ENCODE data around the gene NBAS.

The NBAS gene

DNA sequence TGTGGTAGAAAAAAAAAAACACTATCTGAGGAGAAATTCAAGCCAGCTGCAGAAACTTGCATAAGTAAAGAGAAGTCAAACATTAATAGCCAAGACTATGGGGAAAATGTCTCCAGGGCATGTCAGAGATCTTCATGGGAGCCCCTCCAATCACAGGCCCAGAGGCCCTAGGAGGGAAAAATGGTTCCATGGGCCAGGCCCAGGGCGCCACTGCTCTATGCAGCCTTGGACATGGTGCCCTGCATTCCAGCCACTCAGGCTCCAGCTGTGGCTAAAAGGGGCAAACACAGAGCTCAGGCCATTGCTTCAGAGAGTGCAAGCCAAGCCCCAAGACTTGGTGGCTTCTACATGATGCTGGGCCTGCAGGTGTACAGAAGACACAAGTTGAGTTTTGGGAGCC, 354.7 kb downstream of the NBAS start:
- DNase-seq (ENCODE audit: low spot score) = no peak

DNA sequence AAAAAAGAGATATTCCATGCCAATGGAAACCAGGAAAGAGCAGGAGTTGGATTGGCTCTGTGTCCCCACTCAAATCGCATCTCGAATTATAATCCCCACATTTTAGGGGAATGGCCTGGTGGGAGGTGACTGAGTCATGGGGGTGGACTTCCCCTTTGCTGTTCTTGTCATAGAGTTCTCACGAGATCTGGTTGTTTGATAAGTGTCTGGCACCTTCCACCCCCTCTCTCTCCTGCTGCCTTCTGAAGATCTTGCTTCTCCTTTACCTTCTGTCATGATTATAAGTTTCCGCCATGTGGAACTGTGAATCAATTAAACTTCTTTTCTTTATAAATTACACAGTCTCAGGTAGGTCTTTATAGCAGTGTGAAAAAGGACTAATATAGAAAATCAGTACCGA, 355.6 kb downstream of the NBAS start:
- no peak for DNase-seq (ENCODE audit: low spot score)

DNA sequence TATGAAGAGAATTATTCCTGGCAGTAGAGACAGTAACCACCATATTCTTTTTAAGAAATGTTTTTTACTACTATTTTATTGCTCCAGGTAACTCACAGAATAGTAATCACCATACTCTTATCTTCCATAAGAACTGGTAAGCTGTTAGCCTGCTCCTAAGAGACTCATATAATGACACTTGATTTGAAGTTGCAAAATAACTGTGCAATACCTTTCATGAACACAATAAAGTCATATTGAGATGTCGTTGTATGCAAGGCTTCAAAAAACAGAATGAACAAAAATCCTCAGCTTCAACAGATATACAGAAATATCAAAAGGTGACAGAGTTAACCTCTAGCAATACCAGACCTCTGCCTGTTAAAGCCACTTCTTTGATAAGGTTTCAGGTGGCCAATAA, 360.1 kb downstream of the NBAS start:
- DNase-seq (ENCODE audit: low spot score) = no peak

DNA sequence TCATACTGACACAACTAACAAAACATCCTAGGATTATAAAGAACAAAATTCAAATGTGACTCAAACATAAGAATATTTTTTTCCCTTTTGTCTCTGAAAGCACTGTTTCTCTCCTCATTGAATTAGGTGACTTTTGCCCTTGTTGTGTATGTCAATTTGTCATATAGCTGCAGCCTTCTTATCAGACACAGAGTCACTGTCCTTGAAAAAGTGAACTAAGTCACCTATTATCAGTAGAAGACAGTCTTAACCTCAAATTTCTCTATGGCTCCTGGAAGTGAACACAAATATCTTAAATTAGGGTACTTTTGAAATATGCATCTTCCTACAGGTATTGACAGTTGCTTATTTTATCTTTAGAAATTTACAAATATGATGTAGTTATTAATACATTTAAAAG, 360.6 kb downstream of the NBAS start:
- no peak for DNase-seq (ENCODE audit: low spot score)

DNA sequence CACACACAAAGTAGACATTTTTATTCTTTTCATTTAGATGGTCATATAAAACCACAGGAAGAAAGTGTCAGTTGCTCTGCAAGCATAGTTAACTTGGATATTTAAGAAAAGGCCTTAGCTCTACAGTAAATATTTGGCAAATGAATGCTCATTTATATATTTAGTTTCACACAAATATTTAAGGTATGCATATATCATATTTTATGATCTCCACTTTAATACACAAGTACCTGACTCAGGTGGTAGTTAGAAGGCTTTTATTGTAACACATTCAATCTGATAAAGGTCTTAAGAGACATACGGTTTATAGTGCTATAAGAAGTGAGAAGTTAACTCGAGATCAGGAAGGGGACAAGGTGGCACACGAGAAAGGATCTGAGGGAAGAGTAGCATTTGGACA, 363.1 kb downstream of the NBAS start:
- DNase-seq (ENCODE audit: low spot score) = no peak

DNA sequence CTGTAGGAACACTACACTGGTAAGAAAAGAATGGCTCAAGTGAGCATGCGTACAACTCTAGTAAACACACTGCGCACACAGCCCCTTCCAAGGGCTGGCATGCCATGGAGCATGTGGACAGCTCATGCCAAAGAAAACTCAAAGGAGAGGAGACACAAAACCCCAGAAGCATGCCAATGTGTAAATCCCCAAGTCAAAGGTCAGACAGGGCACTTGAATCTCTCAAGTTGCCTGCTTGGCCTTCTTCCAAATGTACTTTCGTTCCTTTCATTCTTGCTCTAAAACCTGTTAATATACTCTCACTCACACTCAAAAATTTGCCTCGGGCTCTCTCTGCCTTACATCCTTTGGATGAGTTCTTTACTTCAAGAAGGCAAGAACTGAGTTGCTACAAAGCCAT, 365.3 kb downstream of the NBAS start:
- DNase-seq (ENCODE audit: low spot score) = no peak

DNA sequence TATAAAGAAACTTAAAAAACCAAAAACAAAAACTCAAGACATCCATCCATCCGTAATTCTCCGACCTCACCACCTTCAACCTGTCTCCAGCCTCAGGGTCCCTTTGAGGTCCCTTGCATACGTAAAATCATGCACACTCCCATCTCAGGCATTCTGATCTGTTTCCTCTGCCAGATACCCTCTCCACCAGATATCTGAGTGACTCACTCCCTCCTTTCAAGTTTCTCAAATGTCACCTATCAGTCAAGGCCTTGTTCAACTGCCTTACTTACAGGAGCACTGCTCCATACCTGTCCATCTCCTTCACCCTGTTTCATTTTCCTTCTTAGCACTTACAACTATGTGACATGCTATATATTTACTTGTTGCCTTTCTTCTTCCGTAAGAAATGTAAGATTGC, 369.3 kb downstream of the NBAS start:
- DNase-seq (ENCODE audit: low spot score) = no peak

DNA sequence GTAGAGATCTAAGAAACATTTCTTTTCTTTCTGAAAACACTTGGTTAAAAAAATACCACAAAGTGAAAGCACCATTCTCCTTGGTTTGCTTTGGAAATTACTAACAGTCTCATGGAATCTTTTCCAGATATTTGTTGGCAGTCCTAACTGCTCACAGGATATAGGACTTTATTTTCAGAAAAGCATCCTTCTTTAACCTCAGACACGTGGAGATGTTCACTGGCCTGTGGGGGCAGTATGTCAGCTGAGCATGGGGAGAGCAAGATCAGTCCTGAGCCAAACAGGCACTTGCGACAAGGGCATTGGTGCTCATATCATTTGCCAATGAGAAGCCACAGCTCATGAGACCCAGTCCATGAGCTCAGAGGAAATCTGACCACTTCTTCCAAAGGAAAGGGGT, 371.9 kb downstream of the NBAS start:
- peak; percentile 27 for DNase-seq (ENCODE audit: low spot score)

DNA sequence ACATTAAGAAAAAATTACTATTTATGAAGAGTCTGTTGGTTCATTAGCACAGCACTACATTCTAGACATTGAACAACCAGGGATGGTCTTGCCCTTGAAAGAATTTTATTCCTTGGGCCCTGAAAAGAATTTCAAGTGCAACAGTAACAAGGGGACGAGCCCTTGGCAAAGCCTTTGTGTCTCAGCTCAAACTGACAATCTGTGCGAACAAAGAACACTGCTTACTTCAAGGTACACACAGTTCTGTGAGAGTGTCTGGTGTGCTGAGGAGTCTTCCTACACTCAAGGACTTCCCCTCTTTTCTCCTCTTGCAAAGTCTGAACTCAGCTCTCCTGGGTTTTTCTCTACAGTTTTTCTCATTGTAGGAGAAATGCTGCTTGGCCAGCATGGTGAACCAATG, 373.4 kb downstream of the NBAS start:
- DNase-seq (ENCODE audit: low spot score) = no peak

DNA sequence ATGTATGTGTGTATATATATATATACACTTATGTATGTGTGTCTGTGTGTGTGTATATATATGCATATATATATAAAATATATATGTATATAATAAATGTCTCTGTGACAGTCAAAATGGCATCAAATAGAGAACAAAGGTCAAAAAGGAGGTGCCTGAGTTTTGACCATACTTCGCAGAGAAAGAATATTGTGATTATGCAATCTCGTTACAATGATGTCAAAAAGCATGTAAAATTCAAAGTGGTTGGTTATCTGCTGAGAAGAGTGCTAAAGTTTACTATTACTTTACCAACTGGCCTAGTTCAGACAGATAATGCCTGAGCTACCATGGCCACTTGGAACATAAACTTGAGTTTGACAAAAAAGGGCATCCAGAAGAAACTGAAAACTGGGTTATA, 375.0 kb downstream of the NBAS start:
- no peak for DNase-seq (ENCODE audit: low spot score)

DNA sequence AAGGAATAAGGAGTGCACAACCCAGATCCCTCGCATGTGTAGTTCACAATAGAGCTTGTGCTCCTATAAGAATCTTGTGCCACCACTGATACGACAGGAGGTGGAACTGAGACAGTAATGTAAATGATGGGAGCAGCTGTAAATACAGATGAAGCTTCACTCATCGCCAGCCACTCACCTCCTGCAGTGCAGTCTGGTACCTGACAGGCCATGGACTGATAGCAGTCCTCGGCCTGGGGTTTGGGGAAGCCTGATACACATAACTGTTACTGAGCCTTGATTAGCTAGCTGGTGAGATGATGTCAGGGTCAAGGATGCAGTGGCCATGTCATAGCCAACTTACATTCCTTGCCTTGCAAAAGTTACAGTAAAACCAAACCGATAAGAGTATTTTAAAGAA, 376.6 kb downstream of the NBAS start:
- no peak for DNase-seq (ENCODE audit: low spot score)

DNA sequence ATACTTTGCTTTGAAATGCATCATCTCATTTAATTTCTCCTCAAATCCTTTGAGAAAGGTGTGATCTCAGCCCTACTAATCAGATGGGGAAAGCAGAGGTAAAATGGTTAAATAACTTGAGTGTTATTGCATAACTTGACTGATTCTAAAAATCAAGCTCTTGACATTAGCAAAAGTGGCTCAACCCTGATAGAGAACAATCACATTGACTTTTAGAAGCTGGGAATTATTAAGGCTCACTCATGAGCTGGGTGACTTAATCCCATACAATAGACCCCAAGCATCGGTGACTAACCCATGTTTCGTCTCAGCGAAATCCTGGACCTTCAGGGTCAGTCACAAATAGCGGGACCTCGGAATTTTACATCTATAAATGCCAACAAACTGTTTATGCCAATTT, 378.9 kb downstream of the NBAS start:
- DNase-seq (ENCODE audit: low spot score) = no peak

DNA sequence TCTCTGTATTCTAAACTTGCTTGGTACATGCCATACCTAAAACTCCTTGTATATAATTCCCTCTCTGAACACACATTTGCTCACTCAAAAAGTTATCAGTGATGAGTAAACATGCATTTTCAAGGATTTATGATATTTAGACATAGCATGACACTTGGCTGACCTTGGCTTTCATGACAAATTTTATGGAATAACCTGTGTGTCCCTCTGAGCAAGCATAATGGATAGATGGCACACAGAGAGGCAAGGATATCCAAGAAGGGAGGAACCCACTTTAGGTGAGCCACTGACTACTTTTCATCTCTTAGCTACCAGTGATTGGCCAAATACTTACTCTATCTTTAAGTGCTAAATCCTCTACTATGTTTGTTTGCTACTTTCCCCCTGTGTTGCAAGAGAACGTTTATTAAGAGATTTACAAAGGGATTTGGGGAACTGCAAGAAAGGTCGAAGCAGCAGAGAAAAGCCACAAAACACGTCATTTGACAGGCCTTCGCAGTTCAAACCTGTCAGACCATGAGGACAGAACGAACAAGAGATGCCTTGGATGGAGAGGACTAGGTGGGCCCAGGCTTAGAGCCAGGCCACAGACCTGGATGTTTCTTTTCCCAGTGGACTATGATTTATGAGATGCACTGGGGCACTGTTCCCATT, 379.9 kb downstream of the NBAS start:
- DNase-seq (ENCODE audit: low spot score) = no peak

DNA sequence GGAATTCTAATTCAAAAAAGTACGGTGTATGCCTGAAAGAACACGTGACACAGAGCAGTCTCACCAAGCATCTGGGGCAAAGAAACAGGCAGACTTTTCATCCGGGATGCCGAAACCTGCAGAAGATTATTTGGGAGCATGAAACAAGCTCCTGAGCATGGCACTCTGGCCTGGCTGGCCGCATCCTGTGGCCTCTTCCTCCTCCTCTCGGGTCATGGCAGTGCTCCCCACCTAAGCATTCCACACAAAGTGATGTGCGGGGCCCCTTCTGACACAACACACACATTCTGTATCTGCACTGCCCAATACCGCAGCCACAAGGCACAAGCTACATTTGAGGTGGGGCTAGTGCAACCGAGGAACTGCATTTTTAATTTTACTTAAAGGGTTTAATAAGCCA, 380.8 kb downstream of the NBAS start:
- no peak for DNase-seq (ENCODE audit: low spot score)

DNA sequence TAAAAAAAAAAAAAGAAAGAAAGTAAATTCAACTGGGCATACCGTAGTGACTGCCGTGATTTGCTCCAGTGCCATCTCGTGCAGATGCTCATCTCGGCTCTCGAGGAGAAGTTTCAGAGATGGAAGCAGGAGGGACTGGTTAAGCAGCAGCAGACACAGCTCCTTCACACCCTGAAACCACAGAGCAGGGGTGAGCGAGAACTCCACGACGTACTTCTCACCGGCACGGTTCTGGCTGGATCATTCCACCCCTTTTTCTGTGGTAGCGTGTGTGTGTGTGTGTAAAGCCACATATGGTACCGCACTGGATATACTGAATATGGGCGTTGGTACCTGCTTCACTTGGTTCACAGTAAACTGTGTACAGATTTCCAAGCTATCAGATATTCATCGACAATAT, 382.2 kb downstream of the NBAS start:
- no peak for DNase-seq (ENCODE audit: low spot score)

DNA sequence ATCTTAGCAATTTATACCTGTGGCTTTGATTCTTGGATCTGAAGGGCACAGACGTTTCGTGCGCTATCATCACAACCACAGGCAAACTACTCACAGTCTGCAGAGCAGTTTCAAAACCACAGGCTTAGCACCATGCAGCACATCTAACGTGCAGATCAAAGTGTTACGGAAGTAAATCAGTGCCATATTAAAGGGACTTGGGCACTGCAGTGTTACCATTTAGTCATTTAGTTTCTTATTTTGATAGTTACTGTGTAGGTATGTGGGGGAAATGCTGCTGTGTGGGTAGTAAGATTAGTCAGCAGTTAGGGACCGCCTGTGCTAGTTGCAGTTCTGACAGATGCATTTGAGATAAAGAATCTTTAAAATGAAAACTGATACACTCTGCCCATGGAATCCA, 384.0 kb downstream of the NBAS start:
- no peak for DNase-seq (ENCODE audit: low spot score)

DNA sequence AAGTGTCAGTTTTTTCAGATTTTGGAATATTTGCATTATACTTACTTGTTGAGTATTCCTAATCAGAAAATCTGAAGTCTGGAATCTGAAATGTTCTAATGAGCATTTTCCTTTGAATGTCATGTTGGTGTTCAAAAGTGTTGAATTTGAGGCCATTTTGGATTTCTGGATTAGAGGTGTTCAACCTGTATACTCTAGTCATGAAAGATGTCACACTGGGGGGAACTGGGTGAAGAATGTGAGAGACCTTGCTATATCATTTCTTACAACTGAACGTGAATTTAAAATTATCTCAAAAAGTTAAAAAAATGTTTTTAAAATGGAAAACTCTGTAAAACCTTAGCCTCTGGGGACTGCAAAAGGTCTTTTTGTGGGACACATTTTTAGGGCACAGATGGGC, 384.5 kb downstream of the NBAS start:
- DNase-seq (ENCODE audit: low spot score) = no peak

DNA sequence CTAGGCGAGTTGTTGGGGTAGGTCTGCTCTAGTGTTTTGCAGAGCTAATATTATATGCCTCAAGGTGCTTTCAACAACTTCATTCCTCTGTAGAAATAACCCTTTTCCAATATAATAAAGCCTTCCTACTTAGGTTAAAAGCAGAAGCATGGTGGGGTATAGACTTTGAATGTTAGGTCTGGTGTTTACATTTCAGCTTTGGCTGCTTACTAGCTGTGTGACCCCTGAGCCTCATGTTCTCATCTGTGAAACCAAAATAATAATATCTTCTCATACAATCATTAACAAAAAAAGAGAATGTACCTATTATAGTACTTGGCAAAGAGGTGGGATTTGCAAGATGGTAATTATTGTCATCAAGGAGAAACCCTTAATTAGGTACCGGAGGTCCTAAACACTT, 386.6 kb downstream of the NBAS start:
- DNase-seq (ENCODE audit: low spot score) = no peak

DNA sequence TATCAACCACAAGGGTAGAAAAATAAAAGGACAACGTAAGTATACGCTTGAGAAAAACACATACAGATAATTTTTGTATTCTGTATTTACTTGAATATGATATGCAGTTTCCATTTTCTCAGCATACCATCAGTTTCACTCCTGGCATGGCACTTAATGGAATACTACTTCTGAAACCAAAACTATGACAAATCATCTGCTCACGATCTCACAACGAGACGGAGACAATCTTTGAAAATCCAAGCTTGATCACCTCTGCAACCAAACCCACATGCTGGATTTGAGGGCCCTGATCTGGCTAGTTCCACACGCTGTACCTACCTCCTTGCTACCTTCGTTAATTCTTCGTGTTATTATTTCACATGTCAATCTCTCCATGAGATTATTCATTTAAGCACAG, 387.6 kb downstream of the NBAS start:
- no peak for DNase-seq (ENCODE audit: low spot score)

DNA sequence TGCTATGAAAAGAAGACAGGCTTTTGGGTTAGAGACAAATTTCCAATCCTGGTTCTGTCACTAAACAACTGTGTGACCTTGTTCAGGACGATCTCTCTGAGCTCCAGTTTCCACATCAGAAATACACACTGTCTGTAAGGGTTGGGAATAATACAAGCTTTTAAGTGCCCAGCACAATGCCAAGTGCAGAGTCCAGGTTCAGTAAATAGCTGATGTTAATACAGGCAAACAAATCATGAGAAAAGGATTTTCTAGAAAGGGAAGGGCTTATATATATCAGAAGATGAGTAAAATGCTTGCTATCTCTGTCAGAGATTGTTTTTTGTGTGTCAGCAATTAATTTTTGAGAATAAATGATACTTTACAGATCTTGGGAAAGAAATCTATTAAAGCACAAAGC, 388.3 kb downstream of the NBAS start:
- DNase-seq (ENCODE audit: low spot score) = no peak

DNA sequence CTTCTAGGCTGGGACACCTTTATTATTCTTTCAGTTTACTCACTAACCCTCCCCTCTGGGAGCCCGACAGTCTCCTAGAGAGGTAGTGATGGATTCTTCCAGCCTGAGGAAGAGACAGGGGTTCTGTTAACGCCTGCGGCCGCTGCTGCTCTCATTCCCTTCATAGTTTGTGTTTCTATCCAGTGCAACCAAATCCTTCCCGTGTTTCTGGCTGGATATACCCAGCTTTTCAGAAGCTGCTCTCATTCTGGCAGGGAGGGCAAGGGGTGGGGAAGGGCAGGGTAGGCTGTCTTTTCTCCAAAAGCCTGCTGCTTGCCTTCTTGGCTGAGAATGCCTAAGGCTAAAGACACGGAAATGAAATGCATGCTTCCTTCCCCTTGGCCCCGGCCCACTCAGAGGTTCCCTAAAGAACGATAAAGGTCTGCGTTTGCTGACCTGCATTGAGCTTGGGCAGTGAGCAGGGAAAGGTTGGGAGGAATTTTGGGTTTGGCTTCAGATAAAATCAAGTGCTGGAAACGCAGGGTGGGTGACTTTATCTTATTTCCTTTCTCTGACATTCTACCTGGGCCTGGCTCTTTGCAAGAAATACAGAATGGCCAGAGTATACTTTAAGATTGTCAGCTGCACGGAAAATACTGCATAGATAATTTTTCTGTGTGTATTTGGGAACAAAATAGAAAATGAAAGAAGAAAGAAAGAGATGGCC, 390.9 kb downstream of the NBAS start:
- DNase-seq (ENCODE audit: low spot score) = peak; percentile 29

DNA sequence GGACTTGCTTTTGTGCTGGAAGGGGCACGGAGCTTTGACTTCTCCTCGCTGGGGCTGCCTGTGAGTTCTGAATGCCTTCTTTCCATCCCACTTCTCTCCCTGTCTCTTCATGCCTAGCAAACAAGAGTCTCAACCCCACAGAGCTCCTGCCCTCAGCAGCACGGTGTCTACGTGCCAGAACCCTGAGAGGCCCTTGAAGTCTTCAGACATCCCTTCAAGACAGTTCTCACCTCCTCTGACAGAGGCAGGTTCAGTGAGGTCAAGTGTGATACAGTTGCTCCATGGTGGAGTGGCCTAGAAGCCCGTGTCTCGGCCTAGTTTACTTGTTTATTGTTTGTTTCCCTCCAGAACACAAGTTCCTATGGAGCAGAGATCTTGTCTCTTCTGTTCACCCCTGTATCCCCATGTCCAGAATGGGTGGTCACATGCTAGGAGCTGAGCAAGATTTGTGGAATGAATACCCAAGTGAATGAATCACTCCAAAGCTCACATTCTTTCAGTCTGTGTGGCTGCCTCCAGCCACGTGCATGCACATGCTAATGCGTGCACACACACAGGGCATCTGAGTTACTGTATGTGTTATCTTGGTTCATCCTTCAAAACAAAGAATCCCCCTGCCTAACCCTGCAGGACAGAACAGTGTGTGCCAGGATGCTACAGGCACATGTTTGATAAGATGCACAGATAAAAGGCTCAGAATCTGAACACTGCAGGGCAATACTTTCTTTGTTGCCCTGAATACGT, 391.6 kb downstream of the NBAS start:
- DNase-seq (ENCODE audit: low spot score) = peak; percentile 92

DNA sequence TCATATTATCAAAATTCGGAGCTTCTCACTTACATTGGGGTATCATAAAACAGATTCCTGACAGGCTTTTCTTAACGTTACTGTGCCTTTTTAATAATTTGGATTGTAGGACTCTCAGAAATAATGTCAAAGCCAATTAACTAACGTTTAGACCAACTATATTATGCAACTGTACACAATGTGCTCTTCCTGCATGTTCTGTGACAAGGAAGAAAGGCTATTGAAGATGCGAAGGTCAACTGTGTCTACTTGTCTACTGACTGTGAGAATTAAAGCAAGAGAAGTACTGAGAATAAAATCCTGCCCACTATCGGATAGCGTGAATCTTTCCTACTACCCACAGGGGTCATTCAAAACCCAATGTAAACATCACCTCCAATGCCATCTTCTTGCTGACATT, 393.0 kb downstream of the NBAS start:
- DNase-seq (ENCODE audit: low spot score) = no peak

DNA sequence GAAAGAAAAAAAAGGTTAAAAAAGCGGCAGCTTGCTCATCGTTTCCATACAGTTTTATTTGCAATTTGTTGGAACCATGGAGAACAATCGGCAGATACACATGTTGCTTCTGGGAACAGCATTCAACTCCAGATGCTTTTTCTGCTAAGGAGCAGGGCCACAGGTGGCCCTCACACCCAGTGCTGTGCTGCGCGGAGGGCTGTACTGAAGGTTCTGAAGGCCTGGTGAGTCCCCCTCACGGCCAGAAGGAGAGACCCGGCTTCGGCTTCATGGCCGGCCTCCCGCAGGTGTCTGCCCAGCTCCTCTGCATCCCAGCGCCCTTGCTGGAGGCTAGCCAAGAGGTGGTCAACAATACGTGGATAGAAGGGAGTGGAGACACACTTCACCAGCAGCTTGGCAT, 394.3 kb downstream of the NBAS start:
- no peak for DNase-seq (ENCODE audit: low spot score)

All from GM03348 (cell line).